22Rv1 (cell line): Measurements from ENCODE around the gene ZNF41.

ENCODE experiments used
- ZFX ChIP-seq: fragments of 450-650 bp; IDR thresholded peaks from 2 replicates; pipeline ENCODE4 v1.6.1; 2017; ENCODE audit warnings: antibody characterized with exemption, borderline replicate concordance
- TF ChIP-seq, protein P1 (sequence below): fragments of 450-650 bp; IDR thresholded peaks from 2 replicates; pipeline ENCODE4 v1.5.1; 2017; ENCODE audit warnings: mild to moderate bottlenecking

DNA sequence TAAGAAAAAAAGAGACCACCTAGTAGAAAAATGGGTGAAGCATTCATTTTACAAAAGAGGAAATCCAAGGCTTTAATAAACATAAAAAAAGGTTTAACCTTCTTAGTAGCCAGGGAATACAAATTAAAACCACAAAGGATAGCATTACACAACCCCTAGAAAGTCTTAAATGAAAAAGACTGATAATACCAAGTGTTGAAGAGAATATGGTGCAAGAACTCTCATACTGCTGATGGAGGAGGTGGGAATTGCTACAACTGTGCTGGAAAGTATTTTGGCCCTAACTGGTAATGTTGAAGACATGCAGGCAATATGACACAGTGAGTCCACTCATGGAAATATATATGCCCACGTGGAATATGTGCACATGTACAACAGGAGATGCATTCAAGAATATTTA, 22.5 kb downstream of the ZNF41 start:
- TF ChIP-seq, protein P1, sequence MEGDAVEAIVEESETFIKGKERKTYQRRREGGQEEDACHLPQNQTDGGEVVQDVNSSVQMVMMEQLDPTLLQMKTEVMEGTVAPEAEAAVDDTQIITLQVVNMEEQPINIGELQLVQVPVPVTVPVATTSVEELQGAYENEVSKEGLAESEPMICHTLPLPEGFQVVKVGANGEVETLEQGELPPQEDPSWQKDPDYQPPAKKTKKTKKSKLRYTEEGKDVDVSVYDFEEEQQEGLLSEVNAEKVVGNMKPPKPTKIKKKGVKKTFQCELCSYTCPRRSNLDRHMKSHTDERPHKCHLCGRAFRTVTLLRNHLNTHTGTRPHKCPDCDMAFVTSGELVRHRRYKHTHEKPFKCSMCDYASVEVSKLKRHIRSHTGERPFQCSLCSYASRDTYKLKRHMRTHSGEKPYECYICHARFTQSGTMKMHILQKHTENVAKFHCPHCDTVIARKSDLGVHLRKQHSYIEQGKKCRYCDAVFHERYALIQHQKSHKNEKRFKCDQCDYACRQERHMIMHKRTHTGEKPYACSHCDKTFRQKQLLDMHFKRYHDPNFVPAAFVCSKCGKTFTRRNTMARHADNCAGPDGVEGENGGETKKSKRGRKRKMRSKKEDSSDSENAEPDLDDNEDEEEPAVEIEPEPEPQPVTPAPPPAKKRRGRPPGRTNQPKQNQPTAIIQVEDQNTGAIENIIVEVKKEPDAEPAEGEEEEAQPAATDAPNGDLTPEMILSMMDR, result no peak
- no peak for TF ChIP-seq ZFX
